Activated naive CD8-positive, alpha-beta T cell treated with anti-CD3 and anti-CD28 coated beads for 36 hours (primary cell): ENCODE results near the gene ATP11C. TPM values are rescaled to one million over a fixed set of nuclear protein-coding genes. Genes with fewer than 3 reads are reported as not detected.
"Not testable (repeated sequence)": the region's sequence is repeated elsewhere in the genome, so short reads cannot be mapped to it uniquely, and the experiment has no call there.

ENCODE experiments used
- DNase-seq: peaks from one replicate; pipeline ENCODE4 v3.0.0; 2021
- H3K27ac Mint-ChIP-seq: one replicate; pipeline ENCODE4 v1.8.0; 2022; ENCODE audit warnings: mild to moderate bottlenecking, moderate library complexity, mixed read lengths
- H3K27me3 Mint-ChIP-seq: one replicate; pipeline ENCODE4 v1.8.0; 2022; ENCODE audit warnings: mild to moderate bottlenecking, mixed read lengths
- H3K36me3 Mint-ChIP-seq: one replicate; pipeline ENCODE4 v1.8.0; 2021; ENCODE audit warnings: mild to moderate bottlenecking, mixed read lengths
- H3K4me1 Mint-ChIP-seq: one replicate; pipeline ENCODE4 v1.8.0; 2021; ENCODE audit warnings: mixed read lengths
- H3K4me3 Mint-ChIP-seq: one replicate; pipeline ENCODE4 v1.8.0; 2022; ENCODE audit warnings: mild to moderate bottlenecking, moderate library complexity, mixed read lengths
- H3K9me3 Mint-ChIP-seq: one replicate; pipeline ENCODE4 v1.8.0; 2022; ENCODE audit warnings: mixed read lengths
- total RNA-seq, 2 experiments: library from RNA; stranded (reverse); gene quantifications; one replicate each; pipeline ENCODE4 v1.2.3, GENCODE V29; 2021

The ATP11C gene
- total RNA-seq, 2 experiments from 2014 or later: 20.3 to 25.4 TPM

GRCh38 chrX:139932073-139932900, 566 bp downstream of the ATP11C start:
- DNase-seq: peak; percentile 51
- peaks cover 6% of the 10 kb centered on the region for H3K27me3 Mint-ChIP-seq
- no peaks in the 10 kb centered on the region for H3K9me3 Mint-ChIP-seq
- H3K36me3 Mint-ChIP-seq: peaks cover 4% of the 10 kb centered on the region
- H3K4me3 Mint-ChIP-seq: peak overlapping the region; percentile 82
- peak overlapping the region; percentile 90 for H3K27ac Mint-ChIP-seq
- H3K4me1 Mint-ChIP-seq: peaks cover 20% of the 10 kb centered on the region

GRCh38 chrX:139931646-139932072, 1.2 kb downstream of the ATP11C start:
- H3K36me3 Mint-ChIP-seq: peaks cover 4% of the 10 kb centered on the region
- peak overlapping the region; percentile 70 for H3K27ac Mint-ChIP-seq
- H3K4me3 Mint-ChIP-seq: peak overlapping the region; percentile 77
- no peak for DNase-seq
- peaks cover 23% of the 10 kb centered on the region for H3K4me1 Mint-ChIP-seq
- H3K9me3 Mint-ChIP-seq: no peaks in the 10 kb centered on the region
- peaks cover under 1% of the 10 kb centered on the region for H3K27me3 Mint-ChIP-seq

- Mint-ChIP-seq H3K4me1 (peaks cover 23% of the 10 kb centered on the region), H3K27me3 (no peaks in the 10 kb centered on the region), H3K36me3 (peaks cover 4% of the 10 kb centered on the region), H3K9me3 (no peaks in the 10 kb centered on the region), H3K4me3 (peak overlapping the region; percentile 77), H3K27ac (peak overlapping the region; percentile 70)
- DNase-seq: peak; percentile 20
Observed at GRCh38 chrX:139930916-139931645, 1.8 kb downstream of the ATP11C start.

GRCh38 chrX:139930401-139930800, 2.5 kb downstream of the ATP11C start:
- H3K9me3 Mint-ChIP-seq: no peaks in the 10 kb centered on the region
- no peak for DNase-seq
- H3K4me3 Mint-ChIP-seq: peak overlapping the region; percentile 77
- no peak overlapping the region for H3K27ac Mint-ChIP-seq
- H3K4me1 Mint-ChIP-seq: peaks cover 29% of the 10 kb centered on the region
- no peaks in the 10 kb centered on the region for H3K27me3 Mint-ChIP-seq
- peaks cover 4% of the 10 kb centered on the region for H3K36me3 Mint-ChIP-seq

- H3K27me3 Mint-ChIP-seq: no peaks in the 10 kb centered on the region
- H3K9me3 Mint-ChIP-seq: no peaks in the 10 kb centered on the region
- H3K4me3 Mint-ChIP-seq: peak overlapping the region; percentile 77
Observed at GRCh38 chrX:139929876-139930275, 3.0 kb downstream of the ATP11C start.

GRCh38 chrX:139924696-139925095, 8.2 kb downstream of the ATP11C start:
- no peak overlapping the region for H3K27ac Mint-ChIP-seq
- no peaks in the 10 kb centered on the region for H3K27me3 Mint-ChIP-seq
- no peaks in the 10 kb centered on the region for H3K9me3 Mint-ChIP-seq
- no peak for DNase-seq
- H3K36me3 Mint-ChIP-seq: peaks cover 17% of the 10 kb centered on the region
- H3K4me3 Mint-ChIP-seq: no peak overlapping the region
- peaks cover 30% of the 10 kb centered on the region for H3K4me1 Mint-ChIP-seq

More at GRCh38 chrX:139929876-139930275, 3.0 kb downstream of the ATP11C start:
- no peak for DNase-seq
- Mint-ChIP-seq H3K36me3 (peaks cover 4% of the 10 kb centered on the region), H3K4me1 (peaks cover 31% of the 10 kb centered on the region), H3K27ac (no peak overlapping the region)

GRCh38 chrX:139924069-139924695, 8.7 kb downstream of the ATP11C start:
- H3K4me3 Mint-ChIP-seq: no peak overlapping the region
- peaks cover 27% of the 10 kb centered on the region for H3K4me1 Mint-ChIP-seq
- DNase-seq: no peak
- H3K36me3 Mint-ChIP-seq: peaks cover 17% of the 10 kb centered on the region
- H3K9me3 Mint-ChIP-seq: no peaks in the 10 kb centered on the region
- no peak overlapping the region for H3K27ac Mint-ChIP-seq
- H3K27me3 Mint-ChIP-seq: no peaks in the 10 kb centered on the region

- not testable (repeated sequence) for H3K4me3 Mint-ChIP-seq, DNase-seq, H3K9me3 Mint-ChIP-seq, H3K27me3 Mint-ChIP-seq
- H3K27ac Mint-ChIP-seq: peak overlapping the region; percentile 3
- H3K4me1 Mint-ChIP-seq: peaks cover 24% of the 10 kb centered on the region
- H3K36me3 Mint-ChIP-seq: peaks cover 19% of the 10 kb centered on the region
Observed at GRCh38 chrX:139921142-139921541, 11.7 kb downstream of the ATP11C start.

- H3K27ac Mint-ChIP-seq: no peak overlapping the region
- DNase-seq: no peak
- H3K4me1 Mint-ChIP-seq: peaks cover 17% of the 10 kb centered on the region
- H3K4me3 Mint-ChIP-seq: no peak overlapping the region
- H3K9me3 Mint-ChIP-seq: no peaks in the 10 kb centered on the region
- H3K27me3 Mint-ChIP-seq: no peaks in the 10 kb centered on the region
- peaks cover 19% of the 10 kb centered on the region for H3K36me3 Mint-ChIP-seq
Observed at GRCh38 chrX:139920316-139920715, 12.5 kb downstream of the ATP11C start.

GRCh38 chrX:139914421-139914820, 18.4 kb downstream of the ATP11C start:
- Mint-ChIP-seq H3K27me3 (no peaks in the 10 kb centered on the region), H3K9me3 (no peaks in the 10 kb centered on the region), H3K4me1 (peaks cover 22% of the 10 kb centered on the region), H3K27ac (no peak overlapping the region), H3K36me3 (peaks cover 9% of the 10 kb centered on the region), H3K4me3 (no peak overlapping the region)
- no peak for DNase-seq

- Mint-ChIP-seq H3K36me3 (peaks cover 7% of the 10 kb centered on the region), H3K27me3 (no peaks in the 10 kb centered on the region), H3K4me1 (peaks cover 29% of the 10 kb centered on the region), H3K27ac (peak overlapping the region; percentile 28), H3K9me3 (no peaks in the 10 kb centered on the region), H3K4me3 (no peak overlapping the region)
- no peak for DNase-seq
Observed at GRCh38 chrX:139909712-139910111, 23.1 kb downstream of the ATP11C start.

- H3K9me3 Mint-ChIP-seq: no peaks in the 10 kb centered on the region
- no peaks in the 10 kb centered on the region for H3K27me3 Mint-ChIP-seq
- H3K4me3 Mint-ChIP-seq: no peak overlapping the region
- no peak overlapping the region for H3K27ac Mint-ChIP-seq
- H3K36me3 Mint-ChIP-seq: peaks cover 2% of the 10 kb centered on the region
- H3K4me1 Mint-ChIP-seq: peaks cover 27% of the 10 kb centered on the region
- no peak for DNase-seq
Observed at GRCh38 chrX:139907078-139907477, 25.8 kb downstream of the ATP11C start.

- no peaks in the 10 kb centered on the region for H3K9me3 Mint-ChIP-seq
- H3K27me3 Mint-ChIP-seq: no peaks in the 10 kb centered on the region
- peaks cover 2% of the 10 kb centered on the region for H3K36me3 Mint-ChIP-seq
- peaks cover 22% of the 10 kb centered on the region for H3K4me1 Mint-ChIP-seq
- H3K27ac Mint-ChIP-seq: no peak overlapping the region
- no peak for DNase-seq
- H3K4me3 Mint-ChIP-seq: no peak overlapping the region
Observed at GRCh38 chrX:139905743-139906142, 27.1 kb downstream of the ATP11C start.

GRCh38 chrX:139905051-139905450, 27.8 kb downstream of the ATP11C start:
- Mint-ChIP-seq H3K36me3 (peaks cover 2% of the 10 kb centered on the region), H3K4me3 (no peak overlapping the region), H3K27ac (no peak overlapping the region), H3K27me3 (no peaks in the 10 kb centered on the region), H3K9me3 (no peaks in the 10 kb centered on the region), H3K4me1 (peaks cover 16% of the 10 kb centered on the region)
- DNase-seq: no peak

GRCh38 chrX:139903210-139903609, 29.6 kb downstream of the ATP11C start:
- Mint-ChIP-seq H3K27ac (no peak overlapping the region), H3K27me3 (no peaks in the 10 kb centered on the region), H3K4me3 (no peak overlapping the region), H3K9me3 (no peaks in the 10 kb centered on the region), H3K36me3 (peaks cover 5% of the 10 kb centered on the region), H3K4me1 (peaks cover 13% of the 10 kb centered on the region)
- DNase-seq: no peak
